Uterus (tissue), 4 donors: ENCODE results near the gene KRTAP5-8. TPM values are rescaled to one million over a fixed set of nuclear protein-coding genes. Genes with fewer than 3 reads are reported as not detected.
"Not testable (repeated sequence)": the region's sequence is repeated elsewhere in the genome, so short reads cannot be mapped to it uniquely, and the experiment has no call there.

Experiments used
- DNase-seq, 2 donors: peaks; one replicate each; pipeline ENCODE4 v3.0.0-alpha.2; 2019 to 2020
- H3K27ac ChIP-seq, 2 donors: fragments of 200-600 bp; sonication (generic); 1 replicate in 1 of 2; 2 replicates in 1 of 2; pipeline ENCODE4 v1.5.1; 2016 to 2018
- H3K27me3 ChIP-seq, 2 donors: fragments of 200-600 bp; sonication (generic); one replicate each; pipeline ENCODE4 v1.5.1; 2018 to 2019; ENCODE audit warnings: control low read depth in 1 of 2
- H3K36me3 ChIP-seq, 2 donors: fragments of 200-600 bp; sonication (generic); one replicate each; pipeline ENCODE4 v1.5.1; 2019; ENCODE audit warnings: control low read depth in 1 of 2
- H3K4me1 ChIP-seq, 2 donors: fragments of 200-600 bp; sonication (generic); one replicate each; pipeline ENCODE4 v1.5.1; 2018 to 2019; ENCODE audit warnings: control low read depth in 1 of 2
- H3K4me3 ChIP-seq, 2 donors: fragments of 200-600 bp; sonication (generic); 1 replicate in 1 of 2; 2 replicates in 1 of 2; pipeline ENCODE4 v1.5.1; 2018 to 2019; ENCODE audit warnings: mild to moderate bottlenecking in 1 of 2
- H3K9me3 ChIP-seq, 2 donors: fragments of 200-600 bp; sonication (generic); one replicate each; pipeline ENCODE4 v1.5.1; 2019; ENCODE audit warnings: control low read depth in 1 of 2
- POLR2A ChIP-seq, 2 donors: fragments of 450-650 bp; IDR thresholded peaks; one replicate each; pipeline ENCODE4 v1.6.1; 2016; ENCODE audit warnings: antibody characterized with exemption in 2 of 2, mild to moderate bottlenecking in 1 of 2, moderate library complexity in 1 of 2
- intact Hi-C: fragments of 100-400 bp; cut with DNase I; formaldehyde crosslinking; loops from one replicate; pipeline ENCODE4 v1.15.1; 2023; ENCODE audit warnings: low total_unique reads
- total RNA-seq, 4 donors: library from RNA; depleted of rRNA in 3 of 4; stranded (reverse); fragments of >200 nt in 3 of 4; gene quantifications; one replicate each; pipeline versions ENCODE4 v1.1.0 to v1.2.4, GENCODE V29; 2014 to 2023
- TF ChIP-seq, protein P1 (sequence below), 4 experiments: fragments of 200-600 bp in 2 of 4; fragments of 450-650 bp in 2 of 4; sonication (generic) in 2 of 4; IDR thresholded peaks; one replicate each; pipeline ENCODE4 v1.5.1; 2016 to 2019; ENCODE audit warnings: antibody characterized with exemption in 4 of 4, mild to moderate bottlenecking in 2 of 4, moderate library complexity in 1 of 4
- donor health status: DM: yes; HTN: yes; CAD: no.

Gene KRTAP5-8
- total RNA-seq, 4 donors from 2014 or later: 0.64 TPM; not detected in 3

DNA sequence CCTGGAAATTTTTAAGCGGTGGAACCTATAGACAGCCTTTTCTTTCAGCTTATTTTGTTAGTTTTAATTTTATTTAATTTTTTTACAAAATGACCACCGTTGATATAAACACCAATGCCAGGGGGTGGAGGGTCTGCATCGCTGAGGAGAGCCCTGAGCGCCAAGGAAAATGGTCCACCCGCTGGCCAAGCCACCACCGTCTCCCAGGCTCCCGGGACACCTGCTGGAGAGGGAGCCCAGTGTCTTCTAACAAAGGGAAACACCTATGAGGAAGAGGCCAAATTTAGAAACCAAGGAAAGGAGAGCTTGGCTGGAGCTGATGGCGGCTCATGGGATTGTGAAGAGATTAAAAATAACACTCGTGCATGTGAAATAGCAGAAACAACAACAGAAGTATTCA lies 288 bp upstream of the KRTAP5-8 start:
- Histone ChIP-seq H3K36me3 (no peaks in the 10 kb centered on the region), H3K9me3 (no peaks in the 10 kb centered on the region), H3K4me1 (no peaks in the 10 kb centered on the region), H3K4me3 (no peak overlapping the region), H3K27me3 (no peaks in the 10 kb centered on the region), H3K27ac (no peak overlapping the region)
- intact Hi-C loops: no loop called here
- TF ChIP-seq, protein P1, sequence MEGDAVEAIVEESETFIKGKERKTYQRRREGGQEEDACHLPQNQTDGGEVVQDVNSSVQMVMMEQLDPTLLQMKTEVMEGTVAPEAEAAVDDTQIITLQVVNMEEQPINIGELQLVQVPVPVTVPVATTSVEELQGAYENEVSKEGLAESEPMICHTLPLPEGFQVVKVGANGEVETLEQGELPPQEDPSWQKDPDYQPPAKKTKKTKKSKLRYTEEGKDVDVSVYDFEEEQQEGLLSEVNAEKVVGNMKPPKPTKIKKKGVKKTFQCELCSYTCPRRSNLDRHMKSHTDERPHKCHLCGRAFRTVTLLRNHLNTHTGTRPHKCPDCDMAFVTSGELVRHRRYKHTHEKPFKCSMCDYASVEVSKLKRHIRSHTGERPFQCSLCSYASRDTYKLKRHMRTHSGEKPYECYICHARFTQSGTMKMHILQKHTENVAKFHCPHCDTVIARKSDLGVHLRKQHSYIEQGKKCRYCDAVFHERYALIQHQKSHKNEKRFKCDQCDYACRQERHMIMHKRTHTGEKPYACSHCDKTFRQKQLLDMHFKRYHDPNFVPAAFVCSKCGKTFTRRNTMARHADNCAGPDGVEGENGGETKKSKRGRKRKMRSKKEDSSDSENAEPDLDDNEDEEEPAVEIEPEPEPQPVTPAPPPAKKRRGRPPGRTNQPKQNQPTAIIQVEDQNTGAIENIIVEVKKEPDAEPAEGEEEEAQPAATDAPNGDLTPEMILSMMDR (IDR thresholded peaks at IDR 0.05): no peak
- no peak for TF ChIP-seq POLR2A (IDR thresholded peaks at IDR 0.05)
- no peak for DNase-seq

DNA sequence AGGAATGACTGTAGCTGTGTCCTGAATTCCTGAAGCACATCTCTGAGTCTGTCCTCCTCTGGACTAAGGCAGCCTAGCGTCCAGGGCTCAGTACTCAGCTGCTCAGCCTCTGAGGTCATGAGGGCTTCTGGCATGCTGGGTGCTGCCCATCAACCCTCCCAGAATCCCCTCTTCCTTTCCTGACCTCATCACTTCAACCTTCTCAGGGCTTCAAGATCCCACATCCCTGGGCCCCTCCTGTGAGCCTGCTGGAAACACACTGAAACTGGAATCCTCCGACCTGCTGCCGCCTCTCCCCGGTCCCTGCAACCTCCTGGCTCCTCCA lies 803 bp downstream of the KRTAP5-8 start:
- no peaks in the 10 kb centered on the region for H3K9me3 ChIP-seq
- intact Hi-C loops: no loop called here
- no peaks in the 10 kb centered on the region for H3K4me1 ChIP-seq
- no peak for DNase-seq
- TF ChIP-seq POLR2A (IDR thresholded peaks at IDR 0.05): no peak
- TF ChIP-seq, protein P1 (IDR thresholded peaks at IDR 0.05): no peak
- no peaks in the 10 kb centered on the region for H3K36me3 ChIP-seq
- H3K27me3 ChIP-seq: no peaks in the 10 kb centered on the region
- H3K4me3 ChIP-seq: no peak overlapping the region
- no peak overlapping the region for H3K27ac ChIP-seq

DNA sequence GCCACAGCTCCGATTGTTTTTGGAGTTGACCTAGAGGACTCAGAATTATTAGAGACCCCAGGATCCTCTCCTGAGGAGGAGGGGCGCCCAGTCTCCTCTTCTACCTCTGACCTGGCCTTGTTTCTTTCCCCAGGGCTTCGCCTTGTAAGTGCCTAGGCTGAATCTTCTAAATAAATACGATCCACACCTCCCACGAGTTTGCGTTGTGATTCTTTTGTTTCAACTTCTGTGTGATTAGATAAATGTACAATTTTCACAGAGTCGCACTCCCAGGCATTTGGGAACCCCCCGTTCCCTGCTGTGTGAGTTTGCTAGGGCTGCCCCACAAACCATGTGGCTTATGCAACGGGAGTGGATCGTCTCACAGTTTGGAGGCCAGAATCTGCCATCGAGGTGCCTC lies 1.2 kb downstream of the KRTAP5-8 start:
- no peak overlapping the region for H3K4me3 ChIP-seq
- DNase-seq: no peak
- TF ChIP-seq, protein P1 (IDR thresholded peaks at IDR 0.05): no peak
- TF ChIP-seq POLR2A (IDR thresholded peaks at IDR 0.05): no peak
- no peaks in the 10 kb centered on the region for H3K9me3 ChIP-seq
- intact Hi-C loops: no loop called here
- H3K4me1 ChIP-seq: no peaks in the 10 kb centered on the region
- H3K27me3 ChIP-seq: no peaks in the 10 kb centered on the region
- no peaks in the 10 kb centered on the region for H3K36me3 ChIP-seq
- no peak overlapping the region for H3K27ac ChIP-seq

DNA sequence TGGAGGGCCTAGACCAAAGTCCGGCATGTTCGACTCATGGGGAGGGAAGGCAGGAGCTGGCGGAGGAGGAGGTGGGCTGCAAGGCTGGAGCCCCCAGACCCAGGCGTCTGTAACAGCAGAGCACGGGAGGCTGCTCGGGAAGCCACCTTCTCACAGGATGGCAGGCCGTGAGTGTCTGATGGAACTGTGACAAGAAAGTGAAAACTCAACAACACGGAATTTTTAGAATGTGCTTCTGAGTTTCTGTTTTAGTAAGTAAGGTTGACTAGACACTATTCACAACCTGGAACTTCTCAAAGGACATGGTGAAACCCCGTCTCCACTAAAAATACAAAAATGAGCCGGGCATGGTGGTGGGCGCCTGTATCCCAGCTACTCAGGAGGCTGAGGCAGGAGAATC lies 2.1 kb downstream of the KRTAP5-8 start:
- H3K36me3 ChIP-seq, H3K9me3 ChIP-seq, intact Hi-C loops, H3K4me1 ChIP-seq, H3K4me3 ChIP-seq, H3K27me3 ChIP-seq, H3K27ac ChIP-seq, DNase-seq: not testable (repeated sequence)

DNA sequence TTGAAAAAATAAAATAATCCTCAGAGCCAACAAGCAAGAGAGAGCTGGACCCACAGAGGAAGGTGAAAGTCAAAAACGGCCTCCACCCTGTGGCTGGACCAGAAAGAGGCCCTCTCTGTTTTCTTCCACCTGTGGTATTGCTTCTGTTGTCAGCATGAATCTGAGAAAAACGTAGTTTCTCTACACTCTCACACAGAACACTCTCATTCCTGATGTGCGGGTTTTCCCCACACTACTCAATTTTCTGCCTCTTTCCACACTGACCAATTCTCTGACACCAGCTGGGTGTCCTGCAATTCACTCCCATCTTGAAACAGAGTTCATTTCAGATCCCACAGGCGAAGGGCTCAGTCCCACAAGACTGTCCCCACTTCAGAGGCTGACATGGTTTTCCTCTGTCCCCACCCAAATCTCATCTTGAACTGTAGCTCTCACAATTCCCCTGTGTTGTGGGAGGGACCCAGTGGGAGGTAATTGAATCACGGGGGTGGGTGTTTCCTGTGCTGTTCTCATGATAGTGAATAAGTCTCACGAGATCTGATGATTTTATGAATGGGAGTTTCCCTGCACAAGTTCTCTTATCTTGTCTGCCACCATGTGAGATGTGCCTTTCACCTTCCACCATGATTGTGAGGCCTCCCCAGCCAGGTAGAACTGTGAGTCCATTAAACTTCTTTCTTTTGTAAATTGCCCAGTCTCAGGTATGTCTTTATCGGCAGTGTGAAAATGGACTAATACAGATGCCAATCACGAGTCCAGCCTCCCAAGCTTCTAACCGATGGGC lies 2.9 kb downstream of the KRTAP5-8 start:
- DNase-seq, H3K4me3 ChIP-seq, H3K27me3 ChIP-seq, H3K9me3 ChIP-seq, H3K36me3 ChIP-seq, H3K4me1 ChIP-seq, intact Hi-C loops, H3K27ac ChIP-seq: not testable (repeated sequence)

DNA sequence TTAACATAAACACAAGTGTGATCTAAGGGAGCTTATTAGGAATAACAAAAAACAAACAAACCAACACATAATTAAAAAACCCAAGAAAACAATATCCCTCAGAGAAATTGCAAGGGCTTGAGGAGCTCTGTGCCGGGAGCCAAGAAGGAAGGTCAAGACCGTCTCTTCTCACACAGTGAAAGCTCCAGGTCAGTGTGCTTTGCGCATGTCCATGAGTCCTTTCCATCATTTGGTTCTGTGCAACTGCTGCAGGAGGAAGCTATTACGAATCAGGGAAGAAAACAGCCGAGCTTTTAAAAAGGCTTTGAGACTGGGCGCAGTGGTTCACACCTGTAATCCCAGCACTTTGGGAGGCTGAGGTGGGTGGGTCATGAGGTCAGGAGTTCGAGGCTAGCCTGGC lies 4.6 kb downstream of the KRTAP5-8 start:
- H3K4me3 ChIP-seq: no peak overlapping the region
- no peaks in the 10 kb centered on the region for H3K9me3 ChIP-seq
- no peak for TF ChIP-seq POLR2A (IDR thresholded peaks at IDR 0.05)
- TF ChIP-seq, protein P1 (IDR thresholded peaks at IDR 0.05): no peak
- no peaks in the 10 kb centered on the region for H3K36me3 ChIP-seq
- intact Hi-C loops: no loop called here
- no peaks in the 10 kb centered on the region for H3K27me3 ChIP-seq
- H3K4me1 ChIP-seq: no peaks in the 10 kb centered on the region
- no peak for DNase-seq
- no peak overlapping the region for H3K27ac ChIP-seq
